Esophagus muscularis mucosa (tissue), 4 donors: ENCODE measurements around the gene KCNJ13.

Experiments used
- CTCF ChIP-seq, 3 experiments: fragments of 200-600 bp in 2 of 3; fragments of 450-650 bp in 1 of 3; sonication (generic) in 2 of 3; IDR thresholded peaks; one replicate each; pipeline ENCODE4 v1.5.1; 2017 to 2019; ENCODE audit warnings: antibody characterized with exemption in 3 of 3, mild to moderate bottlenecking in 2 of 3, moderate library complexity in 1 of 3
- EP300 ChIP-seq: sonication (generic); formaldehyde crosslinking; IDR thresholded peaks from one replicate; pipeline ENCODE4 v1.6.1; 2017; ENCODE audit warnings: antibody characterized with exemption
- POLR2A ChIP-seq: fragments of 450-650 bp; IDR thresholded peaks from one replicate; pipeline ENCODE4 v1.6.1; 2017; ENCODE audit warnings: antibody characterized with exemption, moderate library complexity, mild to moderate bottlenecking, low read depth
- POLR2AphosphoS5 ChIP-seq, 2 donors: sonication (generic); formaldehyde crosslinking; IDR thresholded peaks; one replicate each; pipeline ENCODE4 v1.6.1; 2017; ENCODE audit warnings: antibody characterized with exemption in 2 of 2

- TF ChIP-seq CTCF (IDR thresholded peaks at IDR 0.05), result no peak
- TF ChIP-seq POLR2A, result no peak
- TF ChIP-seq POLR2AphosphoS5 (IDR thresholded peaks at IDR 0.05), result no peak
- TF ChIP-seq EP300, result no peak
Observed at GRCh38 chr2:232748038-232748437, 28.3 kb downstream of the KCNJ13 start.
